ENCODE measurements around the gene TNFAIP3. TPM values are rescaled to one million over a fixed set of nuclear protein-coding genes. Genes with fewer than 3 reads are reported as not detected.

TNFAIP3 gene
- total RNA-seq: 31.6 and 54.5 TPM in 2 replicates

DNA sequence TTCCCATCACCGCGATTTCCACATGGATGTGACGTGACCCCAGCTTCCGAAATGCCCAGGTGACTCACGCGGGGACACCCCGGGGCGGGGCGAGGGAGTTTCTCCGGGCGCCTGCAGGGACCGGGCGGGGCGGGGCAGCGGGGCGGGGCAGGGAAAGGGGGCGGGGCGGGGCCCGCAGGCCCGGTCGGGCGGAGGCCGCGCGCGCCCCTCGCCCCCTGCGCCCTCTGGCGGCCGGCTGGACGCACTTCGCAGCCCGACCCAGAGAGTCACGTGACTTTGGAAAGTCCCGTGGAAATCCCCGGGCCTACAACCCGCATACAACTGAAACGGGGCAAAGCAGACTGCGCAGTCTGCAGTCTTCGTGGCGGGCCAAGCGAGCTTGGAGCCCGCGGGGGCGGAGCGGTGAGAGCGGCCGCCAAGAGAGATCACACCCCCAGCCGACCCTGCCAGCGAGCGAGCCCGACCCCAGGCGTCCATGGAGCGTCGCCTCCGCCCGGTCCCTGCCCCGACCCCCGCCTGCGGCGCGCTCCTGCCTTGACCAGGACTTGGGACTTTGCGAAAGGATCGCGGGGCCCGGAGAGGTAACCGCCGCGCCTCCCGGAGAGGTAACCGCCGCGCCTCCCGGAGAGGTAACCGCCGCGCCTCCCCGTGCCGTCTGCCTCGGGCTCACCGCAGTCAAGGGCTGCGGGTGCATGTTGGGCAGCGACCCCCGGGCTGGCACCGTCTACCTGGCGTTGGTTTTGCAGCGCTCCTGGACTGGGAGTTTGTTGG is at the start of gene TNFAIP3:
TNFAIP3 (plus strand) TSS at position 346 of the 771 bp plus-strand sequence. CDS start 3,969 bp downstream, outside the sequence.

Other genes starting within 250 kb of the TNFAIP3 start
- 22.4 and 35.7 TPM in 2 replicates for gene PERP, start 240.2 kb downstream of the TNFAIP3 start, total RNA-seq

Measured in smooth muscle cell of the pulmonary artery (primary cell).